ENCODE results near the gene EYS. TPM values are rescaled to one million over a fixed set of nuclear protein-coding genes. Genes with fewer than 3 reads are reported as not detected.

Gene EYS
- total RNA-seq, 2 experiments from 2014 or later = not detected

- peaks cover 11% of the 10 kb centered on the region for H3K36me3 Mint-ChIP-seq (ENCODE audit: low read depth)
Measured at GRCh38 chr6:63745784-63746183, 1961.2 kb downstream of the EYS start.

GRCh38 chr6:63744810-63745209 is 1962.2 kb downstream of the EYS start:
- Histone ChIP-seq H3K4me3 (ENCODE audit: low read length) (no peak overlapping the region), H3K4me1 (ENCODE audit: insufficient read depth, low read length) (no peaks in the 10 kb centered on the region), H3K36me3 (ENCODE audit: insufficient read depth, low read length) (no peaks in the 10 kb centered on the region), H3K27ac (ENCODE audit: low read depth in 1 of 2, low read length in 2 of 2) (no peak overlapping the region), H3K27me3 (ENCODE audit: control insufficient read depth in 1 of 2, insufficient read depth in 2 of 2, low read length in 2 of 2) (no peaks in the 10 kb centered on the region), H3K9me3 (ENCODE audit: control insufficient read depth in 1 of 2, insufficient read depth in 1 of 2, low read length in 2 of 2) (no peaks in the 10 kb centered on the region)
- Mint-ChIP-seq H3K4me3 (no peak overlapping the region), H3K27me3 (peaks cover 5% of the 10 kb centered on the region), H3K9me3 (peaks cover 2% of the 10 kb centered on the region), H3K36me3 (ENCODE audit: low read depth) (peaks cover 11% of the 10 kb centered on the region), H3K4me1 (ENCODE audit: low read depth) (peaks cover 5% of the 10 kb centered on the region), H3K27ac (no peak overlapping the region)
- DNase-seq = no peak
- CTCF ChIA-PET = no interaction called here
- POLR2A ChIA-PET = no interaction called here
- intact Hi-C loops (cut with DNase I, micrococcal nuclease) = no loop called here
- no peak for ATAC-seq (ENCODE audit: poor library complexity)
- TF ChIP-seq CTCF (IDR thresholded peaks at IDR 0.05) = no peak

More at GRCh38 chr6:63745784-63746183, 1961.2 kb downstream of the EYS start:
- no peak overlapping the region for H3K4me3 ChIP-seq (ENCODE audit: low read length)
- H3K27me3 Mint-ChIP-seq = peaks cover 5% of the 10 kb centered on the region
- intact Hi-C loops (cut with DNase I, micrococcal nuclease) = no loop called here
- H3K4me3 Mint-ChIP-seq = no peak overlapping the region
- no peaks in the 10 kb centered on the region for H3K36me3 ChIP-seq (ENCODE audit: insufficient read depth, low read length)
- H3K27me3 ChIP-seq (ENCODE audit: control insufficient read depth in 1 of 2, insufficient read depth in 2 of 2, low read length in 2 of 2) = no peaks in the 10 kb centered on the region
- DNase-seq (no peak), ATAC-seq (ENCODE audit: poor library complexity) (no peak)
- no peaks in the 10 kb centered on the region for H3K4me1 Mint-ChIP-seq (ENCODE audit: low read depth)
- CTCF ChIA-PET = no interaction called here
- H3K27ac Mint-ChIP-seq = no peak overlapping the region
- TF ChIP-seq CTCF (IDR thresholded peaks at IDR 0.05) = no peak
- H3K27ac ChIP-seq (ENCODE audit: low read depth in 1 of 2, low read length in 2 of 2) = no peak overlapping the region
- no peaks in the 10 kb centered on the region for H3K4me1 ChIP-seq (ENCODE audit: insufficient read depth, low read length)
- peaks cover 2% of the 10 kb centered on the region for H3K9me3 Mint-ChIP-seq
- POLR2A ChIA-PET = no interaction called here
- H3K9me3 ChIP-seq (ENCODE audit: control insufficient read depth in 1 of 2, insufficient read depth in 1 of 2, low read length in 2 of 2) = no peaks in the 10 kb centered on the region

GRCh38 chr6:63743691-63744090 is 1963.3 kb downstream of the EYS start:
- Histone ChIP-seq H3K27me3 (ENCODE audit: control insufficient read depth in 1 of 2, insufficient read depth in 2 of 2, low read length in 2 of 2) (no peaks in the 10 kb centered on the region), H3K9me3 (ENCODE audit: control insufficient read depth in 1 of 2, insufficient read depth in 1 of 2, low read length in 2 of 2) (no peaks in the 10 kb centered on the region), H3K4me1 (ENCODE audit: insufficient read depth, low read length) (no peaks in the 10 kb centered on the region), H3K4me3 (ENCODE audit: low read length) (no peak overlapping the region), H3K27ac (ENCODE audit: low read depth in 1 of 2, low read length in 2 of 2) (no peak overlapping the region), H3K36me3 (ENCODE audit: insufficient read depth, low read length) (no peaks in the 10 kb centered on the region)
- no peak for TF ChIP-seq CTCF (IDR thresholded peaks at IDR 0.05)
- peaks cover 2% of the 10 kb centered on the region for H3K9me3 Mint-ChIP-seq
- no peak overlapping the region for H3K27ac Mint-ChIP-seq
- ATAC-seq (ENCODE audit: poor library complexity) = no peak
- POLR2A ChIA-PET = no interaction called here
- H3K4me3 Mint-ChIP-seq = no peak overlapping the region
- peaks cover 5% of the 10 kb centered on the region for H3K4me1 Mint-ChIP-seq (ENCODE audit: low read depth)
- intact Hi-C loops (cut with DNase I, micrococcal nuclease) = no loop called here
- peaks cover 5% of the 10 kb centered on the region for H3K27me3 Mint-ChIP-seq
- H3K36me3 Mint-ChIP-seq (ENCODE audit: low read depth) = peaks cover 4% of the 10 kb centered on the region
- CTCF ChIA-PET = no interaction called here
- DNase-seq = no peak
